ENCODE results near the gene SOX14.

The SOX14 gene

DNA sequence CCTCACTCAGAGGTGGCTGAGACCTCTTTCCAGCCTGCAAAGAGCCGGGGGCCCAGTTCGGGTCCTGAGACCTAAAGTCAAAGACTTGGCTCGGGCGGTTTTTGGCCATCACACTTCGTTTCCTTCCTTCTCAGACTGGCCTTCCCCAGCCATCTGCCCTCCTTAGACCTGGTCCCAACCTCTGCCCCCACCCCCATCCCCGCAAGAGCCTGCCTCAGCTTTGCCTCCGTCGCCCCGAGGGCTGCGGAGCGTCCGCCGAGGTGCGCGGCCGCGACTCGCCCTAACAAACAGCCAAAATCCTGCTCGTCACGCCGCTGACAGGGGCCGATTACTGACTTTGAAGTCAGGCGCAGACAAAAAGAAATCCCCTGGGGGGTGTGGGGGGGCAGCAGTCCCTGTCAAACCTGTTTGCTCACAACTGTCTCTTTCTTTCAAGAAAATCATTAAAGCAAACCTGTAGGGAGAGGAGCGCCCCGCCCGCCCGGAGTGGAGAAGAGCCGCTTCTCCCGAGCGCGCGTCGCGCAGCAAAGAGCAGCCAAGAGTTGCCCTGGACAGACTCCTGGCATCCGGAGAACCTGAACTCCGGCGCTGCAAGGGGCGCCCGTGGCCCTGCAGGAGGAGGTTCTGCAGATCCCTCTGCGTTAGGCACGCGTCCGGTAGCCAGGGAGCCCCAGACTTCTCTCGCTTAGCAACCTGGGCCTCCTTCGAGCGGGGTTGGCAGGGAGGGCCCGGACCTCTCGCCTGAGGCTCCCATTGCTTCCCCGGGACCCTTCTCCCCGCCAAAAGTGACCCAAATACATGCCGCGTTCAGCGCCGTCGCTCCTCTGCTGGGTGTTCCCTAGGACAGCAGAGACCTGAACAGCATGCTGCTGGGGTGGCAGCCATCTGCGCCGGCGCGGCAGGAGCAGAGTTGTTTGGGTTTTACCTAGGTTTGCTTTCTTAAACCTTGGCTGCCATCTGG is 4.5 kb downstream of the SOX14 start:
- DNase-seq: no peak

GRCh38 chr3:137769322-137770065 is 5.4 kb downstream of the SOX14 start:
- no peak for DNase-seq

GRCh38 chr3:137770066-137770834 is 6.1 kb downstream of the SOX14 start:
- no peak for DNase-seq

GRCh38 chr3:137770835-137771399 is 6.8 kb downstream of the SOX14 start:
- no peak for DNase-seq

GRCh38 chr3:137771401-137772213 is 7.5 kb downstream of the SOX14 start:
- no peak for DNase-seq

DNA sequence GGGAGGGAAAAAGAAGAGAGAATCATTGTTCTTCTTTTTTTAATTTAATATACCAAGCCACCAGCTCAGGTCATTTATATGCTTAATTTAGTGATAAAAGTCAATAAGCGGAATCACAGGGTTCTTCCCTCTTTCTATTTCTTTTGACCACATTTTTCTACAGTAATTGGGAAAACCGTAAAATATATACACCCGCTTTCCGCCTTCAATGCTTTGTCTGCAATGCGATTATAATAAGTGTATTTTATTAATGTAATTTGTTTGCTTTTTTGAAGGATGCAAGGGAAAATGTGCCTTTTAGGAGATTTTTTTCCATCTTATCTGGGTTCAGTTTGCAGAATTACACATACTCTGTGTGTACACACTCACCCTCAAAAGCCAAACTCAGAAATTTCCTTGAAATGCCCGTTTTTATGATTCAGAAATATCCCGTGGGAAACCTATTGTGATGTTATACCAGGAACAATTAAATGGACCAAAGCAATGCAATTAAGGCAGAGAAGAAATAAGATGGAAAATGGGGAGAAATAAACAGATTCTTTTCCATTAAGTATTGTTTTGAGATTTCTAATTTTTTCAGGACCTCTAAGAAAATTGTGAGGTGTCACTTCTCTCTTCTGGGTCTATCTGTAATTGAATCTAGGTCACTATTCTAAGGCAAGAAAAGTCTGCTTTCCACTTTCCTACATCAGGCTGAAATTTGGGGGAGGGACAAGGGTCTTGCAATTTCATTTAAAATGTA is 8.3 kb downstream of the SOX14 start:
- no peak for DNase-seq

GRCh38 chr3:137778941-137779340 is 14.8 kb downstream of the SOX14 start:
- no peak for DNase-seq

DNA sequence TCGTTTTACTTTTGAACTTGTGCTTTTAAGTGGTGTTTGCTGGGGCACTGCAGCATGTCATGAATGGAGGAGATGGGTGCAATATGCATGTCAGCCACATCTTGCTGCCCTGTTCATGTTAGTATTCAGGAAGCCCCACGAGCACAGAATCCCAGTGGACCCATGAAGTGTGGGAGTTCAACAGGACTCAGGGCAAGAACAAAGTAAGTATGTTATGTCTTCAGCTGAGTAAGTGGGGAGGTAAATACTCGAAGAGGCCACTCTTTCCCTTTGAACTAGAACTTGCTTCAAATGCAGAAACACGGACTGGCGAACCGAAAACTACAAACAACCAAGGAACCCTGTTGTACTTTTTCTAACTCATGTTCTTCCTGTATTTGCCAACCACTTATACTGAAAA is 23.4 kb downstream of the SOX14 start:
- DNase-seq: no peak

DNA sequence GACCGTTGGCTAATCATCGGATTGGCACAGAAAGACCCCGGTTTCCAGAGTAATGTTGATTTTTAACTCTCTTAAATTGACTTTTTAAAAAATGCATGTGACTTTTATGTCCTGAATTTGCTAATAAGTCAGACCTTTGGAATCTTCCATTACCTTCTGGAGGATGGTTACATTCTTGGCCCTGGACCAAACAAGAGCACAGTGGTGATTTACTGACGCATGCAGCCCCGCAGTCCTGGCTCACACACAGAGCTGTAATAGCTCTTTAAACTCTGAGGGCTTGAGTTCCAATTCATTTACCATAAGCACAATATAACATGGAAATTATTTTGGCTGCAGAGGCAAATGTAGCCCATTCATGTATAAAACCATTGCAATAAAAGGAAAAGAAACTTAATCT is 25.1 kb downstream of the SOX14 start:
- DNase-seq: no peak

DNA sequence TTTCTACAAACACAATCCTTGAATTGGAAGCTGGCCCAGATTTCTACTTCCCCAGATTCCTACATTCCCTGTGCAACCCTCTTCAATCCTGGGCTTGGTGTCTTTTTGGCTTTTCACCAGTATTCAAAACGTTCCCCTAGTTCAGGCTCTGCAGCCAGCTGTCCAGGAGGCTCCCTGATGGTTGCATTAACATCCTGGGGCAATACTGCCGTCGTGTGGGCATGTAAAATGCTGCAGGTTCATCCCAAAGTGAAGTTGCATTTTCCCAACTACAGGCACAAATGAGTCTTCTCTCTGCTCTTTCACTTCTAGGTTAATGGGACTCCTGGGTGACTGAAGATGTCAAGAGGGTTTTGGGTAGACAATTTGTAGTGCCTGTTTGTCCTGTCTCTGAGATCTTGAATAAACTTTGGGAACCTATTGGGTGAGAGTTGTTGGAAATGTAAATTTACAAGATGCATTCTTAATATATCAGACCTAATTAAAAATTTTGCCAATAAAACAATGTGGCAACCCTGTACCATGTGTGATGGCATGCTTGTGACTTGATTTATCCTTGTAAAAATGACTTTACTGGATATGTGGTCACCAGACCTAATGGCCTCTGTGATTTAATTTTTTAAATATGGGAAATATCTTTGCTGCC is 28.6 kb downstream of the SOX14 start:
- DNase-seq: no peak

- DNase-seq: no peak
Measured at GRCh38 chr3:137796993-137797392, 32.9 kb downstream of the SOX14 start.

- no peak for DNase-seq
Measured at GRCh38 chr3:137803215-137803614, 39.1 kb downstream of the SOX14 start.

DNA sequence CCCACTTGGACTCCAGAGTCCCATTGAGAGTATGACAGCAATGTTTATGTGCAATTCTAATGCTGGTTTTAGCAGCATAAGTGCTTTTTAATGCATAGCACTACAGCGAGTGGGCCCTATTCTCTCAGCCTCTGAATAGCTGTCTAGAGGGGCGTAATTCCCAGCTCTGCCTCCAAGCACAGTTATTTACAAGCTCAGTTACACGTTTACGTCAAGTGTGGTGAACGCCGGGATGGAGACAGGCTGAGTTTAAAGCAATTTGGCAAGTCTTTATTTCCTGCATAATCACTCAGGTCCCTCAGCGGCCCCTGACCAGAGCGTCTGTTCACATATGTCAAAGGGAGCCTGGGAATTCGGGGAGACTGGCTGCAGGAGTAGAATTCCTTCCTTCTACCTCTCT is 43.9 kb downstream of the SOX14 start:
- no peak for DNase-seq

DNA sequence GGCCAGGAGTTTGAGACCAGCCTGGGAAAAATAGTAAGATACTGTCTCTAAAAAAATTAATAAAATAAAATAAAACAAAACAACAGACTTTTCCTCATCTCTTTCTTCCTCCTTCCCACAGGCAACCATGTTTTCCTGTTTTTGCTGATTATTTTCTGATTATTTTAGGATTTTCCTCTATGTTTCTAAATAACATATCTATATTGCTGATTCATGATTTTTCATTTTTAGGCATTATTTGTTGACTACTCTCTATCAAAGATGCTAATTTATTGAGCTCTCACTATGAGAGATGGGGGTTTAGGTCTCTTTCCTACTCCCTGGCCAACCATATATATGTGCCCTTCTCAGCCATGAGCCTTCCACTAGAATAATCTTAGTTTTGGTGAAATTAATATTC is 45.4 kb downstream of the SOX14 start:
- no peak for DNase-seq

- no peak for DNase-seq
Measured at GRCh38 chr3:137812023-137812422, 47.9 kb downstream of the SOX14 start.

GRCh38 chr3:137815251-137815650 is 51.1 kb downstream of the SOX14 start:
- no peak for DNase-seq

Measured in NCI-H510A (cell line).